DND-41 (cell line): ENCODE measurements around the gene TBC1D22A.

Source experiments
- ATAC-seq: fragments of 200-7000 bp; cut with Tn5 transposase; 3 replicates; pipeline ENCODE4 v1.9.1; 2021; ENCODE audit warnings: low read depth; ENCODE audit not compliant: insufficient read depth
- DNase-seq: peaks from one replicate; pipeline ENCODE4 v3.0.0-alpha.2; 2020
- H2AFZ ChIP-seq: 2 replicates; pipeline ENCODE4 v1.6.0; 2012; ENCODE audit warnings: low read depth, low read length
- H3K27ac ChIP-seq: 2 replicates; pipeline ENCODE4 v1.5.1; 2012; ENCODE audit warnings: low read length, inconsistent platforms
- H3K27me3 ChIP-seq: fragments of 200-600 bp; sonication (generic); 2 replicates; pipeline ENCODE4 v1.6.0; 2012; ENCODE audit warnings: low read length, mild to moderate bottlenecking, inconsistent platforms; ENCODE audit not compliant: insufficient read depth, poor library complexity
- H3K36me3 ChIP-seq: 2 replicates; pipeline ENCODE4 v1.5.1; 2012; ENCODE audit warnings: low read length, inconsistent platforms; ENCODE audit not compliant: insufficient read depth
- H3K4me1 ChIP-seq: 2 replicates; pipeline ENCODE4 v1.5.1; 2012; ENCODE audit warnings: mild to moderate bottlenecking, low read length; ENCODE audit not compliant: insufficient read depth
- H3K4me2 ChIP-seq: 2 replicates; pipeline ENCODE4 v1.6.0; 2012; ENCODE audit warnings: mild to moderate bottlenecking, moderate library complexity, low read length, inconsistent platforms; ENCODE audit not compliant: insufficient read depth
- H3K4me3 ChIP-seq, 2 experiments: fragments of 200-600 bp in 1 of 2; shearing (Covaris generic) in 1 of 2; 2 replicates each; pipeline ENCODE4 v1.5.1; 2012 to 2016; ENCODE audit warnings: inconsistent platforms in 2 of 2, low read length in 2 of 2, mild to moderate bottlenecking in 2 of 2, low read depth in 1 of 2, moderate library complexity in 1 of 2
- H3K79me2 ChIP-seq: 2 replicates; pipeline ENCODE4 v1.6.0; 2012; ENCODE audit warnings: low read length, inconsistent platforms; ENCODE audit not compliant: insufficient read depth
- H3K9ac ChIP-seq: 2 replicates; pipeline ENCODE4 v1.6.0; 2012; ENCODE audit warnings: low read depth, mild to moderate bottlenecking, inconsistent platforms, low read length, moderate library complexity
- H3K9me3 ChIP-seq: 2 replicates; pipeline ENCODE4 v1.5.1; 2012; ENCODE audit warnings: low read length, moderate library complexity, mild to moderate bottlenecking, inconsistent platforms; ENCODE audit not compliant: insufficient read depth, severe bottlenecking
- H4K20me1 ChIP-seq: 2 replicates; pipeline ENCODE4 v1.6.0; 2012; ENCODE audit warnings: low read length; ENCODE audit not compliant: insufficient read depth
- EZH2 ChIP-seq: IDR thresholded peaks from 3 replicates; pipeline ENCODE4 v1.6.1; 2012; ENCODE audit warnings: borderline replicate concordance, low read depth, mild to moderate bottlenecking, moderate library complexity, low read length, inconsistent platforms; ENCODE audit not compliant: severe bottlenecking
- TF ChIP-seq, protein P1 (sequence below): IDR thresholded peaks from 2 replicates; pipeline ENCODE4 v1.5.1; 2012; ENCODE audit warnings: borderline replicate concordance, low read length, moderate library complexity, mild to moderate bottlenecking; ENCODE audit not compliant: poor library complexity, severe bottlenecking; ENCODE audit errors: extremely low read depth

The TBC1D22A gene

DNA sequence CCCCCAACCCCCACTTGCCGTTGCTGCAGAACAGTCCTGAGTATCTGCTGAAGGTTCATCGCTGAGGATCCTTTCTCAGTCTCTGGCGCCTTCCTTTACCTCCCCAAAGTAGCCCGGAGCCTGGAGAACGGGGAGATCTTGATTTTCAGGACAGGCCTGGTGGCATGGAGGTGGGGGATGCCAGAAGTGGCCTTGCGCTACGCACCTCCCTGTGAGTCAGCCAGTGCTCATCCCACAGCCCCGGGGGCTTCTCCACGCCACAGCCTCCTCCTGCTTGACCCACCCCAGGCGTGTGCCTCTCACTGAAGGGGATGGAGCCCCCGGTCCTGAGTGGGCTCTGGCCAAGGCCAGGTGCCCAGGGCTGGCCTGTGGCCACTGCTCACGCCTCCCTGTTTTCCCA, 339.6 kb downstream of the TBC1D22A start:
- TF ChIP-seq, protein P1, sequence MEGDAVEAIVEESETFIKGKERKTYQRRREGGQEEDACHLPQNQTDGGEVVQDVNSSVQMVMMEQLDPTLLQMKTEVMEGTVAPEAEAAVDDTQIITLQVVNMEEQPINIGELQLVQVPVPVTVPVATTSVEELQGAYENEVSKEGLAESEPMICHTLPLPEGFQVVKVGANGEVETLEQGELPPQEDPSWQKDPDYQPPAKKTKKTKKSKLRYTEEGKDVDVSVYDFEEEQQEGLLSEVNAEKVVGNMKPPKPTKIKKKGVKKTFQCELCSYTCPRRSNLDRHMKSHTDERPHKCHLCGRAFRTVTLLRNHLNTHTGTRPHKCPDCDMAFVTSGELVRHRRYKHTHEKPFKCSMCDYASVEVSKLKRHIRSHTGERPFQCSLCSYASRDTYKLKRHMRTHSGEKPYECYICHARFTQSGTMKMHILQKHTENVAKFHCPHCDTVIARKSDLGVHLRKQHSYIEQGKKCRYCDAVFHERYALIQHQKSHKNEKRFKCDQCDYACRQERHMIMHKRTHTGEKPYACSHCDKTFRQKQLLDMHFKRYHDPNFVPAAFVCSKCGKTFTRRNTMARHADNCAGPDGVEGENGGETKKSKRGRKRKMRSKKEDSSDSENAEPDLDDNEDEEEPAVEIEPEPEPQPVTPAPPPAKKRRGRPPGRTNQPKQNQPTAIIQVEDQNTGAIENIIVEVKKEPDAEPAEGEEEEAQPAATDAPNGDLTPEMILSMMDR, result no peak
- no peak for TF ChIP-seq EZH2
- no peak for ATAC-seq
- Histone ChIP-seq H3K9me3 (no peaks in the 10 kb centered on the region), H3K4me2 (no peak overlapping the region), H3K9ac (no peak overlapping the region), H3K79me2 (no peaks in the 10 kb centered on the region), H3K27ac (no peak overlapping the region), H3K4me1 (no peaks in the 10 kb centered on the region), H3K27me3 (no peaks in the 10 kb centered on the region), H2AFZ (no peak overlapping the region), H3K4me3 (no peak overlapping the region), H3K36me3 (no peaks in the 10 kb centered on the region), H4K20me1 (peaks cover 13% of the 10 kb centered on the region; the same call in 1 of the 2 replicates)
- no peak for DNase-seq

DNA sequence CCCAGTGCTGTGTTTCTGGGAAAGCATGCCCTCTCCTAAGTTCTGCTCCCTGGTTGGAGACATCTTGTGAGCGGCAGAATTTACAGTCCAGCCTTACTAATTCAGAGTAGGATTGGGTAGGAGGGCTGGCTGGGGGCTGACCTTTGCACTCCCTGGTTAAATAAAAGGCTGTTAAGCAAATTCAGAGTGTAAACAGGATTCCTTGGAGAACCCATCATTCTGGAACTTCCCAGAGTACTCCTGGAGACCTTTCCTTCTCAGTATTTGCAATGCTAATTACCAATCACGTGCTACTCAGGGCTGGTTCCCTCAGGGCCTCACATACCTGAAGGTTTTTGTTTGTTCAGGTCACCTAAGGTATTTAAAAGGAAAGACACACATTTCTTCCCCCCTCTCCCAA, 340.2 kb downstream of the TBC1D22A start:
- Histone ChIP-seq H3K4me1 (no peaks in the 10 kb centered on the region), H3K27ac (no peak overlapping the region), H2AFZ (no peak overlapping the region), H3K27me3 (no peaks in the 10 kb centered on the region), H4K20me1 (peaks cover 13% of the 10 kb centered on the region; the same call in 1 of the 2 replicates), H3K4me3 (no peak overlapping the region), H3K9me3 (no peaks in the 10 kb centered on the region), H3K79me2 (no peaks in the 10 kb centered on the region), H3K4me2 (no peak overlapping the region), H3K9ac (no peak overlapping the region), H3K36me3 (no peaks in the 10 kb centered on the region)
- ATAC-seq (no peak), DNase-seq (no peak)
- TF ChIP-seq, protein P1, result no peak
- no peak for TF ChIP-seq EZH2

- Histone ChIP-seq H3K4me1 (no peaks in the 10 kb centered on the region), H3K27me3 (no peaks in the 10 kb centered on the region), H3K9ac (no peak overlapping the region), H3K4me3 (no peak overlapping the region), H3K27ac (no peak overlapping the region), H2AFZ (no peak overlapping the region), H4K20me1 (peaks cover 9% of the 10 kb centered on the region; the same call in 1 of the 2 replicates), H3K9me3 (no peaks in the 10 kb centered on the region), H3K79me2 (no peaks in the 10 kb centered on the region), H3K36me3 (no peaks in the 10 kb centered on the region), H3K4me2 (no peak overlapping the region)
- DNase-seq, result no peak
- no peak for TF ChIP-seq EZH2
- TF ChIP-seq, protein P1, result no peak
- no peak for ATAC-seq
Measured at GRCh38 chr22:47105085-47105484, 342.6 kb downstream of the TBC1D22A start.

GRCh38 chr22:47106806-47107205, 344.4 kb downstream of the TBC1D22A start:
- no peak for TF ChIP-seq EZH2
- TF ChIP-seq, protein P1, result no peak
- Histone ChIP-seq H3K4me2 (no peak overlapping the region), H3K27ac (no peak overlapping the region), H3K79me2 (no peaks in the 10 kb centered on the region), H3K9me3 (no peaks in the 10 kb centered on the region), H3K27me3 (no peaks in the 10 kb centered on the region), H3K36me3 (peaks cover 4% of the 10 kb centered on the region), H4K20me1 (0 out of 2 replicates have a peak, but pooled peaks cover 6% of the 10 kb centered on the region), H3K9ac (no peak overlapping the region), H2AFZ (no peak overlapping the region), H3K4me1 (no peaks in the 10 kb centered on the region), H3K4me3 (no peak overlapping the region)
- ATAC-seq (no peak), DNase-seq (no peak)
